PC-3 (cell line): Measurements from ENCODE around the gene NARS2.

Source experiments
- CTCF ChIP-seq: fragments of 300-600 bp; sonication (generic); conservative IDR thresholded peaks from 2 replicates; pipeline ENCODE4 v1.5.1; 2017; ENCODE audit warnings: antibody characterized with exemption, low read depth, mild to moderate bottlenecking, low read length
- EZH2 ChIP-seq: fragments of 300-600 bp; sonication (generic); IDR thresholded peaks from one replicate; pipeline ENCODE4 v1.6.1; 2017; ENCODE audit warnings: antibody characterized with exemption, mild to moderate bottlenecking, low read length; ENCODE audit not compliant: unreplicated experiment
- EZH2phosphoT487 ChIP-seq: fragments of 300-600 bp; sonication (generic); IDR thresholded peaks from 2 replicates; pipeline ENCODE4 v1.6.1; 2018; ENCODE audit warnings: mild to moderate bottlenecking, antibody characterized with exemption, low read length, borderline replicate concordance

- TF ChIP-seq CTCF (no peak), EZH2 (no peak), EZH2phosphoT487 (no peak)
Observed at GRCh38 chr11:78576549-78577097, 2.0 kb upstream of the NARS2 start.
